Spinal cord (tissue), 10 donors: ENCODE measurements around the gene SDF4. TPM values are rescaled to one million over a fixed set of nuclear protein-coding genes. Genes with fewer than 3 reads are reported as not detected.

ENCODE experiments used
- DNase-seq, 6 donors: peaks; one replicate each; pipeline versions ENCODE4 v3.0.0 to v3.0.0-alpha.2; 2013 to 2015; ENCODE audit warnings: low spot score in 6 of 6, low read depth in 4 of 6
- H3K27ac ChIP-seq: one replicate; pipeline ENCODE4 v1.5.1; 2013; ENCODE audit warnings: low read depth, low read length, control low read depth
- H3K27me3 ChIP-seq: one replicate; pipeline ENCODE4 v1.6.1; 2013; ENCODE audit warnings: low read length; ENCODE audit not compliant: control insufficient read depth, insufficient read depth
- H3K36me3 ChIP-seq: one replicate; pipeline ENCODE4 v1.6.1; 2013; ENCODE audit warnings: low read length; ENCODE audit not compliant: control insufficient read depth, insufficient read depth
- H3K4me1 ChIP-seq: one replicate; pipeline ENCODE4 v1.6.1; 2013; ENCODE audit warnings: low read length; ENCODE audit not compliant: control insufficient read depth, insufficient read depth
- H3K4me3 ChIP-seq: one replicate; pipeline ENCODE4 v1.5.1; 2013; ENCODE audit warnings: low read depth, low read length, control low read depth
- H3K9me3 ChIP-seq: one replicate; pipeline ENCODE4 v1.6.1; 2013; ENCODE audit warnings: low read length; ENCODE audit not compliant: control insufficient read depth, insufficient read depth
- WGBS: methylation state at CpG from one replicate; pipeline ENCODE4 v1.1.5; 2013; ENCODE audit warnings: missing lambda C conversion rate; ENCODE audit not compliant: insufficient coverage; 5-methylcytosine and 5-hydroxymethylcytosine counted together
- polyA plus RNA-seq, 2 donors: library from polyadenylated mRNA; unstranded; fragments of 120-200 nt; gene quantifications; one replicate each; pipeline ENCODE4 v1.2.1, GENCODE V29; 2013; ENCODE audit not compliant: insufficient read length in 2 of 2
- total RNA-seq, 2 donors: library from RNA; depleted of rRNA in 1 of 2; stranded (reverse); fragments of 120-200 nt in 1 of 2; fragments of >200 nt in 1 of 2; gene quantifications; one replicate each; pipeline versions ENCODE4 v1.2.3 to v1.2.4, GENCODE V29; 2013 to 2014
- donor health status: healthy.

The SDF4 gene
- total and polyA plus RNA-seq, 4 donors: 31.0 to 160 (median 106) TPM

DNA sequence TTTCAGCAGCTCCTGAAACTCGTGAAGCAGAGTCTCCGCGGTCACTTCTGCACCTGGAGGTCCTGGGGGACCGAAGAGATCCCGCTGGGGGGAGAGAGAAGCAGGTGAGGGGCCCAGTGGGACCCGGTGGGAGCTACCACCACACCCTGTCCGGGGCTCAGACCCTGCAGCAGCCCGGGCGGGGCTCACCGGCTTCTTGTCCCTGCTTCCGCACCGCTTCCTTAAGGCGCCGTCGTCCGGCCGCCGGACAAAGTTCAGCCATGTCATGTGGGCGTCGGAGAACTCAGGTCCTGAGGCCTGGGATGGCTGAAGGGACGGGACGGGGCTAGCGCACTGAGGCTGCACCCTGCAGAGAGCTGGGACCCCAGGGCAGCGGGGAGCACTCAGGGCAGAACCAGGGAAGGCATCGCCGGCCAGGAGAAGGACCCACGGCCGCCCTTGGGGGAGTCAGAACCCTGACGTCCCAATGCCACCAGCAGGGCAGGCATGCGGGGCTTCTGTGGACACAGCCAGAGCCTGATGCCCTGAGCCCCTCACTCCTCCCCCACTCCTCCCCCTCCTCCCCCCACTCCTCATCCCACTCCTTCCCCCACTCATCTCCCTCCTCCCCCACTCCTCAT is 12.5 kb upstream of the SDF4 start:
- Histone ChIP-seq H3K4me3 (no peak overlapping the region), H3K9me3 (no peaks in the 10 kb centered on the region), H3K36me3 (peaks cover 35% of the 10 kb centered on the region), H3K27ac (no peak overlapping the region), H3K4me1 (peaks cover 20% of the 10 kb centered on the region), H3K27me3 (peaks cover 42% of the 10 kb centered on the region)
- DNase-seq: no peak
- 46% methylated on average over 28 of the region's 30 CpGs for WGBS

DNA sequence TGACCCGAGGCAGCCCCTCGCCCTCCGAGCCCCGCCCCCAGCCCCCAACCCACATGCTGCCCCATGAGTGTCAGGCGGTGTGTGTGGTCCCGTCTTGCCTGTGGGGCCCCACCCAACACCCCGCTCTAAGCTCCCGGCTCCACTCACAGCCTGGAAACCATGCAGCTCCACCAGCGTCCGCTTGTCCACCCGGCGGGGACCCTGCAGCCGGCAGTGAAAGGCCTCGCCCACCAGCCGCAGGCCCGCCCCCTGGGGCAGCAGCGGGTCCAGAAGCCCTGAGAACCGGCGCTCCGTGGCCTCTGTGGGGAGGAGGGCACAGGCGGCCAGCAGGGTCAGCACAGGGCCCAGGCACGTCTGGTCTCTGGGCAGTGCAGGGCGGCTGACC is 12.0 kb upstream of the SDF4 start:
- no peaks in the 10 kb centered on the region for H3K9me3 ChIP-seq
- WGBS: 38% methylated on average over 22 of the region's 23 CpGs
- no peak for DNase-seq
- H3K27ac ChIP-seq: no peak overlapping the region
- H3K4me1 ChIP-seq: peaks cover 23% of the 10 kb centered on the region
- no peak overlapping the region for H3K4me3 ChIP-seq
- peaks cover 46% of the 10 kb centered on the region for H3K27me3 ChIP-seq
- H3K36me3 ChIP-seq: peaks cover 35% of the 10 kb centered on the region

DNA sequence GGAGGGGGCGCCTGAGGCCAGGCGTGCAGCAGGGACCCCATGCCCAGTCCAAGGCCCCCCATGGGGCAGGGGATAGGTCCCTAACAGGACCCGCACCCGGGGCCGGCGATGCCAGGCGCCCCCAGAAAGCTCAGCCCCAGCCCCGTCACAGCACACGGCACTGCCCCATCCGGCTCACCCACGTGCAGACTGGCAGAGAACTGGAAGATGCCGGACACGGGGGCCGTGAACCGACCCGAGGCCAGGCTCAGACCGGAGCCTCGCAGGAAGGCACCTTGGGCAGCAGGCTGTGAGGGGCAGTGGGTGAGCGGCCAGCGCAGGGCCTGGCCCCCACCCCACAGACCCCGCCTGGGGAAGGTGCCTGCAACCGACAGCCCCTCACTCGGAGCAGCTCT is 11.5 kb upstream of the SDF4 start:
- H3K27me3 ChIP-seq: peaks cover 51% of the 10 kb centered on the region
- 90% methylated on average over 23 of the region's 23 CpGs for WGBS
- H3K4me1 ChIP-seq: peaks cover 27% of the 10 kb centered on the region
- DNase-seq: no peak
- no peak overlapping the region for H3K27ac ChIP-seq
- H3K4me3 ChIP-seq: no peak overlapping the region
- no peaks in the 10 kb centered on the region for H3K9me3 ChIP-seq
- peaks cover 35% of the 10 kb centered on the region for H3K36me3 ChIP-seq

DNA sequence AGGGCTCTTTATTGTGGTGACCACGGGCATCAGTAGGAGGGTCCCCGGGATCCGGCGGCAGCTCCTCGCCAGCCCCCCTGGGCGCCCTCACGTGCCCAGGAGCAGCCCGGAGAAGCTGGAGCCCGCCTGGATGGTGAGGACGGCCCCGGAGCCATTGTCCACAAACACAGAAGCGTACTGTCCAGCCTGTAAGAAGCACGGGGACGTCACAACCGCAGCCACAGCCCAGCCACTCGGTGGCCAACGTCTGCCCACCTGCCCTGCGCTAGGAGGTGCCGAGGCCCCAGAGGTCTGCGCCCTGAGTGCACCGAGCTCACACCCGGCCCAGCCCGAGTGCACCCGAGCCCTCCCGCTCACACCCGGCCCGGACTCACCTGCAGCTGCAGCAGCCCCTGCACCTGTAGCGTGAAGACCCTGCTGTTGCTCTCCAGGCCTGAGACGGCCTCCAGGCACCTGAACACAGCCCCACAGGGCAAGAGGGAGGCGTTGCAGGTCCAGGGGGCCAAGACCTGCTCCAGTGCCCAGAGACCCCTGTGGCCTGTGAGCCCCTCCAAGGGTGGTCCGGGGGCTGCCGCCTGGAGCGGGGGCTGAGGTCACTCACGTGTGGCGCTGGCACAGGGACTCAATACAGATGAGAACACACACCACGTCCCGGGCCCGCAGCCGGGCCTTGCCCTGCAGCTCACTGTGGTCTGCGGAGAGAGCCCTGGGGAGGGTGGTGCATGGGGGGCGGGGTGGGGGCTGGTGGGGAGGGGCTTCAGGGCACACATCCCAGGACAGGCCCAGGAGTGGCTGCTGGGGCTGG is 10.9 kb upstream of the SDF4 start:
- Histone ChIP-seq H3K4me1 (peaks cover 33% of the 10 kb centered on the region), H3K36me3 (peaks cover 35% of the 10 kb centered on the region), H3K9me3 (no peaks in the 10 kb centered on the region), H3K27ac (no peak overlapping the region), H3K4me3 (no peak overlapping the region), H3K27me3 (peaks cover 53% of the 10 kb centered on the region)
- no peak for DNase-seq
- 82% methylated on average over 35 of the region's 41 CpGs for WGBS

DNA sequence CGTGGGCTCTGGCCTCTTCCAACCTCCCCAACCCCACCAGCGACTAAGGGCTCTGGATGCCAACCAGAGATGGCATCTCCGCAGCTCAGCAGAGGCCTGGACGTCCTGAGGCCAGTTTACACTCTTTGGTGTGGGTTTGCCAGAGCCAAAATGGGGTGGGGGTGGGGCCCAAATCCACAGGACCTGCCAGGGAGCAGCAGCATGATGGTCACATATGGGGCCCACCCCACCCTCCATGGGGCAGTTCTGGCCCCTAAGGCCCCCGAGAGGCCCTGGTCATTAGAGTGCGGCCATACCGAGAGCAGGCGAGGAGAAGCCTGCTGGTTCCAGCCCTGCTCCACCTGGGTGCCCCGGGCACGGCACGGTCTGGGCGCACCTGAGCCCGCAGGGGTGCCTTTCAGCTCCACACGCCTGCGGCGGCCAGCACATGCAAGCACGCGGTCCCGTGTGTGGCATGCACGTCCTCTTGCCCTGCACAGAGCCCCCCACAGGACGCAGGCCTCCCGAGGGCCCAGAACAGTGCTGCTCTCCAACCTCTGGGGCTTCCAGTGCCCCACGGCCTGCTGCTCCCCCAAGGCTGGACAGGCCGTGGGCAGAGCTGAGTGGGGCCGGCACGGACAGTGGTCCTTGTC is 9.9 kb upstream of the SDF4 start:
- Histone ChIP-seq H3K27me3 (peaks cover 43% of the 10 kb centered on the region), H3K4me3 (no peak overlapping the region), H3K9me3 (no peaks in the 10 kb centered on the region), H3K4me1 (peaks cover 42% of the 10 kb centered on the region), H3K27ac (no peak overlapping the region), H3K36me3 (peaks cover 38% of the 10 kb centered on the region)
- no peak for DNase-seq
- 82% methylated on average over 22 of the region's 26 CpGs for WGBS

DNA sequence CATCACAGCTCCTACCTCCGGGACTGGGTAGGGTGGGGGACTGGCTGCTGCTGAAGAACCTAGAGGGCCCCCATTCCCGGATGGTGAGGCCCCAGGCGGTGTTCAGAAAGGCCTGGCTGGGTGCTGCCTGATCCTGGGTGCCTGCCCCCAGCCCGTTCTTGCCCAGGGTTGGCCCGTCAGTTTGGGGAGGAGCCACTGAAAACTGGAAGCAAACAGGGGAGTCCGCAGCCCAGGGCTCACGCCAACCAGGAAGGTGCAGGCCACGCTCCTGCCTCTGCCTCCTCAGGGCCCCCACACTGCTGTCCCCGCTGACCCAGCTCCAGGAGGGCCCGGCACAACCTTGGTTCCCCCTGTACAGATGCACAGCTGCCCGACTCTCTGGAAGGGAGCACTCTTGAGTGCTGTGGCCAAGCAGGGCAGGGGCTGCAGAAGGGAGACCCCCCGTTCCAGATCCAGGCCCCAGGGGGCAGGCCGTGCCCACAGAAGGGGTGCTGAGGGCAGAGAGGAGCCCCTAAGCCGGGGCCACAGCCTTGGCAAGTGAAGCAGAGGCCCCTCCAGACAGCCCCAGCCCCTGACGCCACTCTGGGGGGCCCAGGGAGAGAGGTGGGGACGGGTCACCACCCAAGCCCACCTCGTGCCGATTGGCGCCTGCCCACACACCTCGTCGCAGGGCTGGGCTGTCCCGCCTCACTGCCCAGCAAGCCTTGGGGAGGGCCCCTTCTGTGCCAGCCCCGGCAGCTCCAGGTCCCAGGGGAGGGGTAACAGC is 9.2 kb upstream of the SDF4 start:
- Histone ChIP-seq H3K36me3 (peaks cover 45% of the 10 kb centered on the region), H3K4me3 (no peak overlapping the region), H3K27ac (no peak overlapping the region), H3K27me3 (peaks cover 40% of the 10 kb centered on the region), H3K9me3 (no peaks in the 10 kb centered on the region), H3K4me1 (peaks cover 42% of the 10 kb centered on the region)
- DNase-seq: no peak
- WGBS: 73% methylated on average over 21 of the region's 23 CpGs

DNA sequence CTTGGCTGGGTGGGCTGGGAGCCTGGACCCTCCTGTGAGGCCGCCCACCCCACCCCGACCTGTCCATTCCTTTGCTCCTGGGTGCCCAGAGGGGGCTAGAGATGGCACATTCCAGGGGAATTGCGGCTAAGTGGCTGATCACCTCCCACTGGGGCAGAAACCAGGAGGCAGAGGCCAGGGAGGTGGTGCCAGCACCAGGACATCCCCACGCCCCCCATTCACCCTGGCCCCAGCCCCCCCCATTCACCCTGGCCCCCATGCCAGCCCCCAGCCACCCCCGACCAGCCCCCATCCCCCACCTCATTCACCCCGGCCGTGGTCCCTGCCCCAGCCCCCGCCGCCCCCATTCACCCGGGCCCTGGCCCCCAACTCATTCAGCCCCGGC is 8.5 kb upstream of the SDF4 start:
- 60% methylated on average over 1 of the region's 11 CpGs for WGBS
- Histone ChIP-seq H3K36me3 (peaks cover 47% of the 10 kb centered on the region), H3K9me3 (no peaks in the 10 kb centered on the region), H3K4me1 (peaks cover 42% of the 10 kb centered on the region), H3K27ac (no peak overlapping the region), H3K4me3 (no peak overlapping the region), H3K27me3 (peaks cover 33% of the 10 kb centered on the region)
- no peak for DNase-seq

DNA sequence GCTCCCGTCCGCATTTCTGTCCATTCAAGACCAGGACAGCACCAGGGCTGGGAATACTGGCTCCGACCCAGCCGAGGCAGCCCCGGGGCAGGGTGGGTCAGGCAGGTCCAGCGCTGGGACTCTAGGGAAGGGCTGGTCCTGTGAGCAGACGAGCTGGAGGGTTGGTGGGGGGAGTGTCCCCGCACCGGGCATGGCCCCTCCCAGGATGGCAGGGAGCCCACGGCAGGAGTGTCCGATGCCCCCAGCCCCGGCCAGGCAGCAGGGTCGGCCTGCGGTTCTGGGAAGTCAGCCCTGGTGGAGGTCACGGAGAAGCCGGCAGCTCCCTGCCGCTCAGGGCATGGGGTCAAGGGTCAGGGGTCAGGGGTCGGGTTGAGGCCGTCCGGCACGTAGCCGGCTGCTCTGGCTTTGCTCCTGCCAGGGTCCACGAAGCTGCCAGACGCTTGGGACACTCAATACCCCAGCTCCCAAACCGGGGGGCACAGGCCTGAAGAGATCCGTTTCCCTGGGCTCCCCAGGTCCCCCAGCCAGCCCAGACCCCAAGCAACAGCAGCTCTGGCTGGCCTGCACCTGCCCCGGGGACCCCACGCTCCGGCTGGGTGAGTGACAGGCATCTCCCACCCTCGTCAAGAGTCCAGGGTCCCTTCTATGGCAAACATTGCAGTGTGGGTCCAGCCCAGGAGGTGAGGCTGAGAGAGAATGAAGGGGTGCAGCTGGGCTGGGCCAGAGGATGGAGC is 8.0 kb upstream of the SDF4 start:
- Histone ChIP-seq H3K4me1 (peaks cover 42% of the 10 kb centered on the region), H3K4me3 (no peak overlapping the region), H3K27ac (no peak overlapping the region), H3K27me3 (peaks cover 31% of the 10 kb centered on the region), H3K36me3 (peaks cover 53% of the 10 kb centered on the region), H3K9me3 (no peaks in the 10 kb centered on the region)
- DNase-seq: no peak
- WGBS: 31% methylated on average over 28 of the region's 30 CpGs

DNA sequence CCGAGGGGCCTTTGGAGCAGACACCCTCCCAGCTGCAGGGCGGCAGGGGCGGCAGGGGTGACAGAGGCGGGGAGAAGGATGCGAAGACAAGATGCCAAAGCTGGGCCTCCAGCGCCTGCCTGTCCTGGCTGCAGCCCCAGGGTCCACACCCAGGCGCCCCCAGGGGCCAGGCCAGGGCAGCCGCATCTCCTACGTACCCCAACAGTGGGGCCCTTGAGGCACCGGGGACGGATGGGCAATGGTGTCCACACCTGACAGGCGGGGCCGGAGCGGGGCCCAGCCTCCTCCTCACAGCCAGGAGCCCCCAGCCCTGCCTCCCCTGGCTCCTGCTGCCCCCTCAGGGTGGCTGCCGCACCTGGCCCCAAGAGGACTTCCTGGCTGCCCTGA is 7.4 kb upstream of the SDF4 start:
- peaks cover 58% of the 10 kb centered on the region for H3K36me3 ChIP-seq
- H3K27me3 ChIP-seq: peaks cover 30% of the 10 kb centered on the region
- WGBS: 71% methylated on average over 15 of the region's 15 CpGs
- H3K27ac ChIP-seq: no peak overlapping the region
- H3K4me1 ChIP-seq: peaks cover 42% of the 10 kb centered on the region
- H3K9me3 ChIP-seq: no peaks in the 10 kb centered on the region
- no peak overlapping the region for H3K4me3 ChIP-seq
- DNase-seq: no peak
